ENCODE results near the gene KCTD17.
A peak's percentile ranks its signal among the peaks of the same experiment; 100 is the strongest.

The KCTD17 gene

GRCh38 chr22:37080838-37081237 lies 29.3 kb downstream of the KCTD17 start:
- no peak for DNase-seq

GRCh38 chr22:37082251-37082873 lies 30.8 kb downstream of the KCTD17 start:
- no peak for DNase-seq

- DNase-seq = no peak
Observed at GRCh38 chr22:37083914-37084313, 32.4 kb downstream of the KCTD17 start.

- no peak for DNase-seq
Observed at GRCh38 chr22:37084385-37084784, 32.8 kb downstream of the KCTD17 start.

- DNase-seq = no peak
Observed at GRCh38 chr22:37086184-37086583, 34.6 kb downstream of the KCTD17 start.

GRCh38 chr22:37088108-37088605 lies 36.6 kb downstream of the KCTD17 start:
- DNase-seq = peak in 1 of 2 donors; percentile 41

GRCh38 chr22:37088750-37089408 lies 37.3 kb downstream of the KCTD17 start:
- no peak for DNase-seq

GRCh38 chr22:37089434-37089833 lies 37.9 kb downstream of the KCTD17 start:
- no peak for DNase-seq

- no peak for DNase-seq
Observed at GRCh38 chr22:37090920-37091695, 39.6 kb downstream of the KCTD17 start.

- DNase-seq = no peak
Observed at GRCh38 chr22:37091994-37092393, 40.5 kb downstream of the KCTD17 start.

- no peak for DNase-seq
Observed at GRCh38 chr22:37092997-37093396, 41.5 kb downstream of the KCTD17 start.

- no peak for DNase-seq
Observed at GRCh38 chr22:37094239-37094638, 42.7 kb downstream of the KCTD17 start.

- no peak for DNase-seq
Observed at GRCh38 chr22:37095113-37095512, 43.6 kb downstream of the KCTD17 start.

GRCh38 chr22:37097346-37097745 lies 45.8 kb downstream of the KCTD17 start:
- no peak for DNase-seq

- DNase-seq = no peak
Observed at GRCh38 chr22:37098976-37099591, 47.5 kb downstream of the KCTD17 start.

- peak in 1 of 2 donors; percentile 30 for DNase-seq
Observed at GRCh38 chr22:37100589-37101127, 49.1 kb downstream of the KCTD17 start.

GRCh38 chr22:37101311-37102066 lies 49.9 kb downstream of the KCTD17 start:
- no peak for DNase-seq

- DNase-seq = no peak
Observed at GRCh38 chr22:37103151-37103550, 51.6 kb downstream of the KCTD17 start.

- DNase-seq = no peak
Observed at GRCh38 chr22:37103656-37104452, 52.3 kb downstream of the KCTD17 start.

GRCh38 chr22:37105154-37105553 lies 53.6 kb downstream of the KCTD17 start:
- DNase-seq = no peak

- no peak for DNase-seq
Observed at GRCh38 chr22:37105990-37106389, 54.4 kb downstream of the KCTD17 start.
